ENCODE data around the gene TAL1. TPM values are rescaled to one million over a fixed set of nuclear protein-coding genes. Genes with fewer than 3 reads are reported as not detected.

Gene TAL1
- total and polyA plus RNA-seq, 4 experiments from 2014 or later = not detected

DNA sequence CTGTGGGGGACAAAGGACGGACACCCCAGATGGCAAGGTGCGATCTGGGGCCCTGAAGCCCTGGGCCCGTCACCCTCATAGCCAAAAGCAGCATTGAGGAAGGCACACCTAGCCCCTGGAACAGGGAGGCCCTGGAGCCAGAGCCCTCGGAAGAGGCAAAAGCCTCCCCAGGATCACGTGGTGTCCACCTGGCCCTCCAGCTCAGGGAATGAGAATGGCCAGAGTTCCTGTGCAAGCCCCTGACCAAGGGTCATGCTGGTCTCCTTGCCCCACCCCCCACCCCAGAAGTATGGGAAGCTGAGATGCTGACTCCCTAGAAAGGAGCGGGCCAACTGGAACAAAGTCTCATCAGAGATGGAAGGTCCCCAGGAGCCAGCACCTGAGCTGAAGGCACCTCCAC, 41.2 kb downstream of the TAL1 start:
- no peak overlapping the region for H3K27ac ChIP-seq (ENCODE audit: low read depth, low read length)
- CTCF ChIA-PET (ENCODE audit: partially characterized antibody) = interaction anchor here (1.4 to 8.8 kb wide), 4 partner anchors 12 to 535 kb away, joined by 7 to 169 read pairs (median 40); no protein-coding TSS in a partner anchor
- Mint-ChIP-seq H3K4me3 (no peak overlapping the region), H3K4me1 (peaks cover 0 to 4% (median 4%) of the 10 kb centered on the region in 4 donors), H3K36me3 (no peaks in the 10 kb centered on the region), H3K27ac (no peak overlapping the region), H3K9me3 (no peaks in the 10 kb centered on the region), H3K27me3 (peaks cover 6% of the 10 kb centered on the region in 2 donors)
- H3K9me3 ChIP-seq (ENCODE audit: control insufficient read depth in 1 of 2, low read length in 2 of 2) = no peaks in the 10 kb centered on the region
- no peaks in the 10 kb centered on the region for H3K36me3 ChIP-seq (ENCODE audit: insufficient read depth, low read length)
- intact Hi-C loops (cut with micrococcal nuclease) = loop anchor here (5.0 kb wide), 1 partner anchor 536 kb away; no protein-coding TSS in a partner anchor
- H3K4me3 ChIP-seq (ENCODE audit: low read length in 2 of 2) = no peak overlapping the region
- no peaks in the 10 kb centered on the region for H3K4me1 ChIP-seq (ENCODE audit: insufficient read depth, low read length)
- H3K27me3 ChIP-seq (ENCODE audit: insufficient read depth, low read length) = no peaks in the 10 kb centered on the region
- no peak for DNase-seq
- POLR2A ChIA-PET (ENCODE audit: partially characterized antibody) = no interaction called here

DNA sequence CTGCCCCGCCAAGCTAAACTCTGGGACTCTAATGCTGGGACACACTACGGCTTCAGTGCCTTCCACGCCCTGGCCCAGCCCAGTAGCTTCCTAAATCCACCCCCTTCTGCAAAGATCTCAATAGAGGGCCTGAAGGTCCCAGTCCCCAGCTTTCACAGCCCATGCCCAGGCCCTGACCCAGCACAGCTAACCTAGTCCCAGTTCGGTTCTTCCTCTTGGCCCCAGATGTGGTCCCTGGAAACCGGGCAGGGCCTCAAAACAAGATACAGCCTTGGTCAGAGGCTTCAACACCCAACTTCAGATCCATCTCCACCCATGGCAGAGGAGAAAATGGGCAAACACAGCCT, 41.5 kb downstream of the TAL1 start:
- POLR2A ChIA-PET (ENCODE audit: partially characterized antibody) = no interaction called here
- Histone ChIP-seq H3K27ac (ENCODE audit: low read depth, low read length) (no peak overlapping the region), H3K9me3 (ENCODE audit: control insufficient read depth in 1 of 2, low read length in 2 of 2) (no peaks in the 10 kb centered on the region), H3K4me3 (ENCODE audit: low read length in 2 of 2) (no peak overlapping the region), H3K4me1 (ENCODE audit: insufficient read depth, low read length) (no peaks in the 10 kb centered on the region), H3K36me3 (ENCODE audit: insufficient read depth, low read length) (no peaks in the 10 kb centered on the region), H3K27me3 (ENCODE audit: insufficient read depth, low read length) (no peaks in the 10 kb centered on the region)
- no peak overlapping the region for H3K27ac Mint-ChIP-seq
- H3K9me3 Mint-ChIP-seq = no peaks in the 10 kb centered on the region
- H3K4me3 Mint-ChIP-seq = no peak overlapping the region
- intact Hi-C loops (cut with micrococcal nuclease) = loop anchor here (5.0 kb wide), 1 partner anchor 537 kb away; no protein-coding TSS in a partner anchor
- H3K36me3 Mint-ChIP-seq = no peaks in the 10 kb centered on the region
- peaks cover 0 to 4% (median 4%) of the 10 kb centered on the region in 4 donors for H3K4me1 Mint-ChIP-seq
- DNase-seq = no peak
- peaks cover 6% of the 10 kb centered on the region in 2 donors for H3K27me3 Mint-ChIP-seq
- CTCF ChIA-PET (ENCODE audit: partially characterized antibody) = interaction anchor here (0.9 to 8.8 kb wide), 3 partner anchors 12 to 246 kb away, joined by 3 to 169 read pairs (median 7); no protein-coding TSS in a partner anchor

DNA sequence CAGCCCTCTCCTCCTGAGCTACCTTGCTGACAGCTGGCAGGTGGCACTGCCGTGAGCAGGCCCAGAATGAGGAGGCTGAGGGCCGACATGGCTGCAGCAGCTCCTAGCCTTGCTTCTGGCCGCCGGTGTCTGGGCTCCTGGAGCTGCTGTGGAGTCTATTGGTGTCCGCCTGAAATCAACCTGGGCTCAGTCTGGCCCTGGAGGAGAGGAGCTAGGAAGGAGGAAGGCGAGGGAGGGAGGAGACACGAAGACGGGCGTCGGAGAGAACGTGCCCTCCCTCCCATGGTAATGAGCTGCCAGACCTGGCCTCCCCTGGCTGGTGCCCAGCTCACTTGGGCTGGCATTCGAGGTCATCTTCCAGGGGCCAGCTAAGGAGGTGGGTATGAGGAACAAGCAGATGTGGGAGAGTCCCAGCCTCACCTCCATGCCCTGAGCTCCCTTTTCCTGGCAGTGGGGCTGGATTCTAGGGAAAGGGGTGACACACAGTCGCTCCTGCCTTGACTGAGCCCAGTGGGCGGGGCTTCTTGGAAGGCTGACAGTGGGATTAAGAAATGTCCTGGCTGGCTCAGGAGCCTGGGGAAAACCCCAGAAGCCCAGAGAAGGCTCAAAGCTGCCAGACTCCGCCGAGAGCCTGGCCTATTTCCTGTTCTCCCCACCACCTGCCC, 42.0 kb downstream of the TAL1 start, which contains the start of gene PDZK1IP1:
PDZK1IP1 (minus strand) TSS at position 193 of the 665 bp plus-strand sequence; CDS start at position 89, 104 bp downstream.
- Mint-ChIP-seq H3K4me1 (peaks cover 0 to 4% (median 4%) of the 10 kb centered on the region in 4 donors), H3K4me3 (no peak within 1 kb of the TSS), H3K27ac (peak within 1 kb of the TSS in 1 of 7 donors; percentile 8), H3K9me3 (no peaks in the 10 kb centered on the region), H3K36me3 (no peaks in the 10 kb centered on the region), H3K27me3 (peaks cover 6 to 7% of the 10 kb centered on the region in 2 donors)
- H3K27me3 ChIP-seq (ENCODE audit: insufficient read depth, low read length) = no peaks in the 10 kb centered on the region
- no peaks in the 10 kb centered on the region for H3K4me1 ChIP-seq (ENCODE audit: insufficient read depth, low read length)
- no peak within 1 kb of the TSS for H3K4me3 ChIP-seq (ENCODE audit: low read length in 2 of 2)
- DNase-seq = no peak
- no peak within 1 kb of the TSS for H3K27ac ChIP-seq (ENCODE audit: low read depth, low read length)
- ChIA-PET POLR2A (ENCODE audit: partially characterized antibody) (no interaction called here), CTCF (ENCODE audit: partially characterized antibody) (interaction anchor here (0.9 to 8.8 kb wide), 3 partner anchors 11 to 246 kb away, joined by 3 to 169 read pairs (median 7); no protein-coding TSS in a partner anchor)
- no peaks in the 10 kb centered on the region for H3K9me3 ChIP-seq (ENCODE audit: control insufficient read depth in 1 of 2, low read length in 2 of 2)
- H3K36me3 ChIP-seq (ENCODE audit: insufficient read depth, low read length) = no peaks in the 10 kb centered on the region
- intact Hi-C loops (cut with micrococcal nuclease) = loop anchor here (5.0 kb wide), 1 partner anchor 537 kb away; no protein-coding TSS in a partner anchor

DNA sequence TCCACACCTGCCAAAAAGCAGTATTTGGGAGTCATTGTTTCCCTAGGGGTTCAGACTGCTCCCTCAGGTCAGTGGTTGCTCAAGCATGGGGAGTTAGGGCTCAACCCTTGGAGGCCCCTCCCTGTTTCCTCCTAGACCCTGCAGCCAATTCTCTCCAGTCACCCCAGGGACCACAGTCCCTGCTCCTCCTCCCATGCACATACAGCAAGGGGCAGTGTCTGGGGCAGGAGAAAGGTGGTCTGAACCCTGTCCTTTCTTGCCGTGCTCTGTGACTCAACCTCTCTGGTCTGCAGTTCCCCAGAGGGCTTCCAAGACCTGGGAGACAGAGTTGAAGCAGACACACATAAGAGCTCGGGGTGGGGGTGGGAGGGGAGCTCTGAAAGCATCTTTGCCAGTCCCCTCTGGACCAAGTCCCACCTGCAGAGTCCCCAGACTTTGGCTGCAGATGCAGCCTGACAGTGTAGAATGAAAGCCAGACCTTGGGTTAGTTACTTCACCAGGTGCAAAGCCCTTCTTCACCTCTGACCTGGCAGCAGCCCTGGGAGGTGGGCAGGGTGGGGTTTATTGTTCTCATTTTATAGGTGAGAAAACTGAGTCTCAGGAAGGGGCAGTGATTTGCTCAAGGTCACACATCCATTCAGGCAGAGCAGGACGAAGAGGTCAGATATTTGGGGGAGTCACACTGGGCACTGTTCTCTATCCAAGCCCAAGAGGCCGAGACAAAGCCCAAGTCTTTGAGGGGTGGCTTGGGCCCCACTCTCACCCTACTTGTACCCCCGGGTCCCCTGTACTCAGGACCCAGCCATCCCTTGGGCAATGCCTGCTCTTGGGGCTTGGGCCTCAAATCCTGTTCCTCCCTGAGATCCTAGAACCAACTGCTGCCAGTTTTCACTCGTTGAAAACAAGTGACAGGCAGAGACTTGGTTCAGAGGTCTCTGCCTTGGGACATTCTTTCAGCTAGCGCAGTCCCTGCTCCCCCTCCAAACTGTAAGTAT, 42.9 kb downstream of the TAL1 start:
- Histone ChIP-seq H3K4me3 (ENCODE audit: low read length in 2 of 2) (no peak overlapping the region), H3K36me3 (ENCODE audit: insufficient read depth, low read length) (no peaks in the 10 kb centered on the region), H3K9me3 (ENCODE audit: control insufficient read depth in 1 of 2, low read length in 2 of 2) (no peaks in the 10 kb centered on the region), H3K27ac (ENCODE audit: low read depth, low read length) (no peak overlapping the region), H3K4me1 (ENCODE audit: insufficient read depth, low read length) (no peaks in the 10 kb centered on the region), H3K27me3 (ENCODE audit: insufficient read depth, low read length) (no peaks in the 10 kb centered on the region)
- CTCF ChIA-PET (ENCODE audit: partially characterized antibody) = interaction anchor here (0.9 to 8.8 kb wide), 4 partner anchors 8 to 247 kb away, joined by 3 to 169 read pairs (median 6); no protein-coding TSS in a partner anchor
- no peaks in the 10 kb centered on the region for H3K9me3 Mint-ChIP-seq
- POLR2A ChIA-PET (ENCODE audit: partially characterized antibody) = no interaction called here
- H3K4me3 Mint-ChIP-seq = no peak overlapping the region
- no peaks in the 10 kb centered on the region for H3K36me3 Mint-ChIP-seq
- H3K27ac Mint-ChIP-seq = no peak overlapping the region
- H3K27me3 Mint-ChIP-seq = peaks cover 5 to 8% of the 10 kb centered on the region in 2 donors
- intact Hi-C loops (cut with micrococcal nuclease) = no loop called here
- DNase-seq = no peak
- peaks cover 0 to 4% (median 3%) of the 10 kb centered on the region in 4 donors for H3K4me1 Mint-ChIP-seq

DNA sequence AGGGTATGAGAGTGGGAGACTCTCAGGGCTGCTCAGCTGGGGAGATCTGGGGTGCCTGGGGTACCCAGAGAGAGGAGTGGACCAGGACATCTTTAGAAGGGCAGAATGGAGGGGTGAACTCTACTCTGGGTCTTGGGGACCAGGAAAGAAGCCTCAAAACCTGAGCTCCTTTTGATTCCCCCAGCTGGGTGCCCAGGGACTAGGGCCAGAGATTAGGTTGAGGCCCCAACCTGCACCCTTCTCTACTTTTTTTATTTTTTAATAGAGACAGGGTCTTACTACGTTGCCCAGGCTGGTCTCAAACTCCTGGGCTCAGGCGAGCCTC, 44.1 kb downstream of the TAL1 start:
- POLR2A ChIA-PET (ENCODE audit: partially characterized antibody) = no interaction called here

DNA sequence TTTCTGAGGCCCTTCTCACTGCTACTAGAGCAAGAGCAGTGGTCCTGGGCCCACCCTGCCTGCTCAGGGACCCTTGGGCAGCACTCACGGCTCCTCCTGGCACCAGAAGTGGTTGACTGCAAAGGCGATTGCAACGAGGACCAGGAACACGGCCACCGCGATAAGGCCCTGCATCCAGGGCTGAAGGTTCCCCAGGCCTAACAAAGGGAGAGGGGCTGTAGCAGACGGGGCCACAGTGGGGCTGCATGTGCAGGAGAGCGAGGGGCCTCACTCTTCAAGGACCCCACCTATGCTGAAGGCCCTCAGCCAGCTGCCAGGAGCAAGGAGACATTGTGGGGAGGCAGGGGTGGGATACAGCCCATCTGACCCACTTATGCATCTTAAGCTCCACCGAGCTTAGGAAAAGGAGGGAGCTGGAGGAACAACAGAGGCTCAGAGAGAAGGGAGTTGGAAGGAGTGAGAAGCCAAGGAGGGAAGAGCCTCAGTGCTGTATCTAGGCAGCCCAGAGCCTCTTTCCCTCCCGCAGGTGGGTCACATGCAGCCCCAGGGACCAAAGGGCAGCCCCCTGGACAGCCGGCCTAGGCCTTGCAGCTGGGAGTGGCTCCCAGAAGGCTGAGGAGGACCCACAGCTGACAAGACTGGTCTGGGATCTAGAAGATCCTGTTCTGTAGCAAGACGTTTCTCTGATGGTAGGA, 44.6 kb downstream of the TAL1 start:
- no peak overlapping the region for H3K4me3 Mint-ChIP-seq
- DNase-seq = no peak
- ChIA-PET POLR2A (ENCODE audit: partially characterized antibody) (no interaction called here), CTCF (ENCODE audit: partially characterized antibody) (interaction anchor here (1.5 to 8.8 kb wide), 2 partner anchors 7 to 8 kb away, joined by 3 to 169 read pairs; no protein-coding TSS in a partner anchor)
- no peaks in the 10 kb centered on the region for H3K4me1 ChIP-seq (ENCODE audit: insufficient read depth, low read length)
- H3K27me3 Mint-ChIP-seq = peaks cover 0 to 13% of the 10 kb centered on the region in 2 donors
- no peak overlapping the region for H3K27ac ChIP-seq (ENCODE audit: low read depth, low read length)
- no peaks in the 10 kb centered on the region for H3K4me1 Mint-ChIP-seq
- H3K36me3 ChIP-seq (ENCODE audit: insufficient read depth, low read length) = no peaks in the 10 kb centered on the region
- H3K9me3 ChIP-seq (ENCODE audit: control insufficient read depth in 1 of 2, low read length in 2 of 2) = no peaks in the 10 kb centered on the region
- no peaks in the 10 kb centered on the region for H3K27me3 ChIP-seq (ENCODE audit: insufficient read depth, low read length)
- intact Hi-C loops (cut with micrococcal nuclease) = no loop called here
- H3K4me3 ChIP-seq (ENCODE audit: low read length in 2 of 2) = no peak overlapping the region
- no peaks in the 10 kb centered on the region for H3K36me3 Mint-ChIP-seq
- H3K27ac Mint-ChIP-seq = no peak overlapping the region
- H3K9me3 Mint-ChIP-seq = no peaks in the 10 kb centered on the region

More for the DNA sequence above, 44.1 kb downstream of the TAL1 start:
- CTCF ChIA-PET (ENCODE audit: partially characterized antibody) = interaction anchor here (1.2 to 8.8 kb wide), 2 partner anchors 9 kb away, joined by 4 to 169 read pairs; no protein-coding TSS in a partner anchor
- H3K4me3 Mint-ChIP-seq = no peak overlapping the region
- H3K4me1 ChIP-seq (ENCODE audit: insufficient read depth, low read length) = no peaks in the 10 kb centered on the region
- peaks cover 0 to 11% of the 10 kb centered on the region in 2 donors for H3K27me3 Mint-ChIP-seq
- no peak overlapping the region for H3K27ac ChIP-seq (ENCODE audit: low read depth, low read length)
- H3K9me3 Mint-ChIP-seq = no peaks in the 10 kb centered on the region
- no peaks in the 10 kb centered on the region for H3K36me3 Mint-ChIP-seq
- no peaks in the 10 kb centered on the region for H3K9me3 ChIP-seq (ENCODE audit: control insufficient read depth in 1 of 2, low read length in 2 of 2)
- no peaks in the 10 kb centered on the region for H3K27me3 ChIP-seq (ENCODE audit: insufficient read depth, low read length)
- no peak overlapping the region for H3K4me3 ChIP-seq (ENCODE audit: low read length in 2 of 2)
- H3K27ac Mint-ChIP-seq = no peak overlapping the region
- intact Hi-C loops (cut with micrococcal nuclease) = no loop called here
- DNase-seq = no peak
- peaks cover 0 to 2% (median 1%) of the 10 kb centered on the region in 4 donors for H3K4me1 Mint-ChIP-seq
- H3K36me3 ChIP-seq (ENCODE audit: insufficient read depth, low read length) = no peaks in the 10 kb centered on the region
